GM23248 (cell line): ENCODE results near the gene RAF1.

ENCODE experiments used
- EZH2 ChIP-seq: fragments of 200-600 bp; sonication (generic); IDR thresholded peaks from 2 replicates; pipeline ENCODE4 v1.6.1; 2018; ENCODE audit warnings: antibody characterized with exemption, mild to moderate bottlenecking; ENCODE audit not compliant: insufficient read depth, poor library complexity, severe bottlenecking
- EZH2phosphoT487 ChIP-seq: fragments of 200-600 bp; sonication (generic); IDR thresholded peaks from 2 replicates; pipeline ENCODE4 v1.6.1; 2018; ENCODE audit warnings: antibody characterized with exemption, moderate library complexity, mild to moderate bottlenecking, low read depth; ENCODE audit not compliant: insufficient read depth

- TF ChIP-seq EZH2 (no peak), EZH2phosphoT487 (no peak)
Measured at GRCh38 chr3:12561397-12561796, 102.5 kb downstream of the RAF1 start.
